Measurements from ENCODE around the gene SWAP70.
"Not testable (repeated sequence)": the region's sequence is repeated elsewhere in the genome, so short reads cannot be mapped to it uniquely, and the experiment has no call there.

SWAP70 gene

DNA sequence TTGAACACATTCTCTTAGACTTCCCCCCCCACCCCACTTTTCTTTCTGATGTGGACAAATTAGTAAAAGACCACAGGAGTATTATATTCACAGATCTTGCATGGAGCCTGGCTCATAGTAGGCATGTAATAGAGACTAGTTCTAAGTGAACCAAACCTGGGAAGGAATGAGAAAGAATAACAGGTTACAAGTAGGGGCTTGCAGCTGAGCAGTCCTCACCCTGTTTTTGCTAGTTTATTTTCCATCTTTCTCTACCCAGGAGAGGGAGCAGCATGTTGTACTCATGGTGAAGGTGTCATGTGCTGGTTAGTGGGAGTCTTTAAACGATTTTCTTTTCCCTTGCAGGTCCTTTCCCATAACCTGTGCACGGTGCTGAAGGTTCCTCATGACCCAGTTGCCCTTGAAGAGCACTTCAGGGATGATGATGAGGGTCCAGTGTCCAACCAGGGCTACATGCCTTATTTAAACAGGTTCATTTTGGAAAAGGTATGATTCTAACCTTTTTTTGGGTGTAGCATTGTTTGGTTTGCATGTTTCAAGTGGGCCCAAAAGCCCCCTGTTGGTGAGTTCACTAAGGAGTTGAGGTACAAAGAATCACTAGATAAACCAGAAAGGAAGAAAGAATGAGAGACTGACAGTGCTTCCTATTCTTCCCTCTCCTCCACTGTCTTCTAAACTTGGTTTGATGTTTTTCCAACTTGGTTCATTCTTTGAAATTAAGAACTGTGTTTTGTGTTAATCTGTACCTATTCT is 30.1 kb downstream of the SWAP70 start:
- TF ChIP-seq, protein P1, sequence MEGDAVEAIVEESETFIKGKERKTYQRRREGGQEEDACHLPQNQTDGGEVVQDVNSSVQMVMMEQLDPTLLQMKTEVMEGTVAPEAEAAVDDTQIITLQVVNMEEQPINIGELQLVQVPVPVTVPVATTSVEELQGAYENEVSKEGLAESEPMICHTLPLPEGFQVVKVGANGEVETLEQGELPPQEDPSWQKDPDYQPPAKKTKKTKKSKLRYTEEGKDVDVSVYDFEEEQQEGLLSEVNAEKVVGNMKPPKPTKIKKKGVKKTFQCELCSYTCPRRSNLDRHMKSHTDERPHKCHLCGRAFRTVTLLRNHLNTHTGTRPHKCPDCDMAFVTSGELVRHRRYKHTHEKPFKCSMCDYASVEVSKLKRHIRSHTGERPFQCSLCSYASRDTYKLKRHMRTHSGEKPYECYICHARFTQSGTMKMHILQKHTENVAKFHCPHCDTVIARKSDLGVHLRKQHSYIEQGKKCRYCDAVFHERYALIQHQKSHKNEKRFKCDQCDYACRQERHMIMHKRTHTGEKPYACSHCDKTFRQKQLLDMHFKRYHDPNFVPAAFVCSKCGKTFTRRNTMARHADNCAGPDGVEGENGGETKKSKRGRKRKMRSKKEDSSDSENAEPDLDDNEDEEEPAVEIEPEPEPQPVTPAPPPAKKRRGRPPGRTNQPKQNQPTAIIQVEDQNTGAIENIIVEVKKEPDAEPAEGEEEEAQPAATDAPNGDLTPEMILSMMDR (conservative IDR thresholded peaks at IDR 0.05): no peak
- H3K27ac ChIP-seq: peak overlapping the region; percentile 66; the same call in 1 of the 2 replicates

DNA sequence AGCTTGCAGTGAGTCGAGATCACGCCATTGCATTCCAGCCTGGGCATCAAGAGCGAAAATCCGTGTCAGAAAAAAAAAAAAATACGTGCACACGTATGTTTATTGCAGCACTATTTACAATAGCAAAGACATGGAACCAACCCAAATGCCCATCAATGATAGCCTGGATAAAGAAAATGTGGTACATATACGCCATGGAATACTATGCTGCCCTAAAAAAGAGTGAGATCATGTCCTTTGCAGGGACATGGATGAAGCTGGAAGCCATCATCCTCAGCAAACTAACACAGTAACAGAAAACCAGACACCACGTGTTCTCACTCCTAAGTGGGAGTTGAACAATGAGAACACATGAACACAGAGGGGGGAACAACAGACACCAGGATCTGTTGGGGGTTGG is 31.4 kb downstream of the SWAP70 start:
- H3K27ac ChIP-seq: not testable (repeated sequence)

DNA sequence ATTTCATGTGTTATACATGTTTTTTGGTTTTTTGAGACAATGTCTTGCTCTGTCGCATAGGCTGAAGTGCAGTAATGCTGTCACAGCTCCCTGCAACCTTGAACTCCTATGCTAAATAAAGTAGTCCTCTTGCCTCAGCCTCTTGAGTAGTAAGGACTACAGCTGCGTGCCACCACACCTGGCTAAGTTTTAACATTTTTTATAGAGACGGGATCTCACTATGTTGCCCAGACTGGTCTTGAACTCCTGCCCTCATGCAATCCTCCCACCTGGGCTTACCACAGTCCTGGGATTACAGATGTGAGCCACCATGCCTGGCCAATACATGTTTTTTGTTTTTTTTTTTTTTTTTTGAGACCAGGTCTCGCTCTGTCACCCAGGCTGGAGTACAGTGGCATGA is 33.9 kb downstream of the SWAP70 start:
- TF ChIP-seq, protein P1 (conservative IDR thresholded peaks at IDR 0.05): no peak
- H3K27ac ChIP-seq: no peak overlapping the region

DNA sequence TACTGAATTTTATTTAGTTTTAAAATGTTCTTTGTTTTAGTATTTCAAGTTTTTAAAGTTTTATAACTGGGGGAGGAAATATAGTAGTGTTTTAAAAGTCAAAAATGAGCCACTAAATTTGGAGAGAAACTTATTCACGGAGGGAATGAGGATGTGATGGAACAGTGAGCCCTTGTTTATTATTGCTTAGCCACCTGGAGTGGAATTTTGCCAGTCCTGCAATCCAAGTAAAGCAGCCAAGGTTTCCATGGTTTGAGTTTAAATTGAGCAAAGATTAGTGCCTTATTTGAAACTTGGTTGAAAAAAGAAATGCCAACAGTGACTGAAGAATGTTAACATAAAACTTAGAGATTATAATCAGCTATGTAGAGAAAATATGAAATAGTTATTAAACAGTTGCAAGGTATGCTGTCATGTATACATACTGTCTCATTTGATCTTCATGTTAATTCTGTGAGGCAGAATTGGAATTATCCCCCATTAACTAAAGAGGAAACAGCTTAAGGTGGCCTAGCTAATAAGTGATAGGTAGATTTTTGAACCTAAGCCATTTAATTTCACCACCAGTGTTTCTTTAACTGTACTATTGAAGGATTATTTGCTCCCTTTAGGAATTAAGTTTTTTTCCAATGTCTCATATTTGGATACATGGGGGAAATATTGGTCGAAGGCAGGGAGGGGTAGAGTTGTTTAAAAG is 36.4 kb downstream of the SWAP70 start:
- no peak overlapping the region for H3K27ac ChIP-seq
- TF ChIP-seq, protein P1 (conservative IDR thresholded peaks at IDR 0.05): no peak

DNA sequence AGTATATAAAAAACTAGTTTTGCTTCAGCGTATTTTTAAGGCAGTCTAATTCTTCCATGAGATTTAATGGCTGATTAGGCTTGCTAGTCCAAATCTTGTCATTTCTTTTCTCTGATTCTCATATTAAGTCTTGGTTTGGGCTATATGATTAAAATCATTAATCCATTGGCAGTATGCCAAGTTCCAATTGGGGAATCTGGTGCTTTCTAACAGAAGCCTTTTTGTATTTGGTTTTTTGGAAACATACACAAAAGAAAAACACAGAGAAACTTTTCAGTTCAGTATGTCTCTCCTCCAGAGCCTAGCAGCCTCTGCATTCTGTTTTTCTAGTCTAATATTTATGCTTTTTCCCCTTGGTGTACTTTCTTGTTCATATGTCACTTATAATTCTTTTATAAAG is 37.9 kb downstream of the SWAP70 start:
- no peak overlapping the region for H3K27ac ChIP-seq
- TF ChIP-seq, protein P1 (conservative IDR thresholded peaks at IDR 0.05): no peak

DNA sequence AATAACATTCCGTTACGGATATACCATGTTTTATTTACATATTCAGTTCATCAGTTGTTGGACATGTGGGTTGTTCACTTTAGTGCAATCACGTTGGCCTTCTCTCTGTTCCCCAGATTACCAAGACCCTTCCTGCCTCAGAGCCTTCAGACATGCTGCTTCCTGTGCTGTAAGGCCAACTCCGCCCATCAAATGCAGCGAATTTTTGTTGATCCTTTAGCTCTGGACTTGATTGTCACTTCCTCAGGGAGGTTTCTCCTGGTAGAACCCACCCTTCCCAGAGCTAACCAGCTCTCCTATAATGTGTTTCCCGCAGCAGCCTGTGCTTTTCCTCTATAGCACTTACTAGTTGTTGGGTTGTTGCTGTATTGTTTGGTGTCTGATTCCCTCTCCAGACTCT is 39.4 kb downstream of the SWAP70 start:
- H3K27ac ChIP-seq: no peak overlapping the region
- TF ChIP-seq, protein P1 (conservative IDR thresholded peaks at IDR 0.05): no peak

DNA sequence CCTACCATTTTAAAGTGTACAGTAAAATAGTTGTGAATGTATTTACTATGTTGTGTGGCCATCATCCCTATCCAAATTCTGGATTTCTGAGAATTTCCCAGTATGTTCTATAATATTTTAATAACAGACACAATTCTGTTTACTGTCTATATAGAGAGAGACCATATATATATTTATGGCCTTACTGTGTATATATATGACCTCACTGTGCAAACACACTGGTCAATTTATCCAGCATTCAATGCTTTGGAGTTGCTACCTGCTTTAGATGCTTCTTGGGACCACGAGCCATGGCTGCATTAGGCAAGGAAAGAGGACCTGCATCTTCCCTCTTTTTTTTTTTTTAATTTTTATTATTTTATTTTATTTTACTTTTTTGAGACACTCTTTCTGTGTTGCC is 40.2 kb downstream of the SWAP70 start:
- no peak overlapping the region for H3K27ac ChIP-seq
- TF ChIP-seq, protein P1 (conservative IDR thresholded peaks at IDR 0.05): no peak

DNA sequence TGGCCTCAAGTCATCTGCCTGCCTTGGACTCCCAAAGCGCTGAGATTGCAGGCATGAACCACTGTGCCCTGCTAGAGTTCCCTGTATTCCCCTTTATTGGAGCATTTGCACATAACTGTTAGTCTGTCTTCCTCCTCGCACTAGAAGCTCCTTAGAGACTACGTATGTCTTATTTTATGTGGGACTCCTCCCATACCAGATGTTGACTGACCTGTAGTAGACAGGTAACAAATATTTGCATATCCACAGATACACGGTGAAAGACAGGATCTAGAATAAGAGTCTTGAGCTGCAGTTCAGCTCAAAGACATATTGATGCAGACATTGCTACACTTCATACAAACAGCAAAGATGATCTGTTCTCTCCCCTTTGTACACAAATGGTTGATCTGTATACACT is 40.7 kb downstream of the SWAP70 start:
- H3K27ac ChIP-seq: no peak overlapping the region
- TF ChIP-seq, protein P1 (conservative IDR thresholded peaks at IDR 0.05): no peak

DNA sequence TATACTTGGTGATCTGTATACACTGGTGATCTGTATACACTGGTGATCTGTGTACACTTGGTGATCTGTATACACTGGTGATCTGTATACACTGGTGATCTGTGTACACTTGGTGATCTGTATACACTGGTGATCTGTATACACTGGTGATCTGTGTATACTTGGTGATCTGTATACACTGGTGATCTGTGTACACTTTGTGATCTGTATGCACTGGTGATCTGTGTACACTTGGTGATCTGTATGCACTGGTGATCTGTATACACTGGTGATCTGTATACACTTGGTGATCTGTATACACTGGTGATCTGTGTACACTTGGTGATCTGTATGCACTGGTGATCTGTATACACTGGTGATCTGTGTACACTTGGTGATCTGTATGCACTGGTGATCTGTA is 41.5 kb downstream of the SWAP70 start:
- not testable (repeated sequence) for H3K27ac ChIP-seq

Data from VCaP (cell line).